ENCODE results near the gene HBM.

HBM gene

DNA sequence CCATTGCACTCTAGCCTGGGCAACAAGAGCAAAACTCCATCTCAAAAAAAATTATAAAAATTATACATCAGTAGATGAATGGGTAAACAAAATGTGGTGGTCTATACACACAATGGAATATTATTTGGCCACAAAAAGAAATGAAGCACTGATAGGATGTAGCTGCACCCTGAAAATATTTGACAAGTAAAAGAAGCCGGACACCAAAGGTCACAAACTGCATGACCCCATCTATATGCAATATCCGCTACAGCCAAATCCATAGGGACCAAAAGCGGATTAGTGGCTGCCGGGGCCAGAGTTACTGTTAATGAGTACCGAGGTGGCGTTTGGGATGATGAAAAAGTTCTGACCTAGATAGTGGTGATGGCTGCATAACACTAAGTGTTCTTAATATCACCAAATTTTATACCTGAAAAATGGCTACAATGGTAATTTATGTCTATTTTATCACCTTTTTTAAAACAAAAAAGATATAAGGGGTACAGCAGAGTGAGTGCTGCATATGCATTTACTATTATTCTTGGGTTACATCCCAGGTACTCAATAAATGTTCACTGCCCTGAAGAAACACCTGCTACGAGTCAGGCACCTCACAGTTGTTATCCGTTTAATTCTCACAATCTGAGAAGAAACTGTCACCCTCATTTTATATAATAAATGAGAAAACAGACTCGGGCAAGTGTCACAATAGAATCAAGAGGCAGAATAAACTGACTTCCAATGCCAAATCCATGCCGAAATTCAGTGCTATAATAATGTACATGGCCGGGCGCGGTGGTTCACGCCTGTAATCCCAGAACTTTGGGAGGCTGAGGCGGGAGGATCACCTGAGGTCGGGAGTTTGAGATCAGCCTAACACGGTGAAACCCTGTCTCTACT lies 13.7 kb downstream of the HBM start:
- DNase-seq (ENCODE audit: low read depth): no peak
- no peak for TF ChIP-seq CTCF (IDR thresholded peaks at IDR 0.05; ENCODE audit: insufficient read depth, low read depth, low read length, missing control alignments)
- H3K4me3 ChIP-seq (ENCODE audit: low read depth, low read length): no peak overlapping the region

- DNase-seq (ENCODE audit: low read depth): no peak
- H3K4me3 ChIP-seq (ENCODE audit: low read depth, low read length): peak within 1 kb of the TSS; percentile 21
- TF ChIP-seq CTCF (IDR thresholded peaks at IDR 0.05; ENCODE audit: insufficient read depth, low read depth, low read length, missing control alignments): peak; percentile 8
Measured at GRCh38 chr16:180101-180675, 14.4 kb downstream of the HBM start, which contains the start of gene HBQ1. TSS of gene HBQ1 (plus strand) at chr16:180459. CDS start at chr16:180487, 28 bp downstream.

GRCh38 chr16:180681-181564 lies 15.1 kb downstream of the HBM start:
- H3K4me3 ChIP-seq (ENCODE audit: low read depth, low read length): peak overlapping the region; percentile 21
- DNase-seq (ENCODE audit: low read depth): peak; percentile 83
- no peak for TF ChIP-seq CTCF (IDR thresholded peaks at IDR 0.05; ENCODE audit: insufficient read depth, low read depth, low read length, missing control alignments)

DNA sequence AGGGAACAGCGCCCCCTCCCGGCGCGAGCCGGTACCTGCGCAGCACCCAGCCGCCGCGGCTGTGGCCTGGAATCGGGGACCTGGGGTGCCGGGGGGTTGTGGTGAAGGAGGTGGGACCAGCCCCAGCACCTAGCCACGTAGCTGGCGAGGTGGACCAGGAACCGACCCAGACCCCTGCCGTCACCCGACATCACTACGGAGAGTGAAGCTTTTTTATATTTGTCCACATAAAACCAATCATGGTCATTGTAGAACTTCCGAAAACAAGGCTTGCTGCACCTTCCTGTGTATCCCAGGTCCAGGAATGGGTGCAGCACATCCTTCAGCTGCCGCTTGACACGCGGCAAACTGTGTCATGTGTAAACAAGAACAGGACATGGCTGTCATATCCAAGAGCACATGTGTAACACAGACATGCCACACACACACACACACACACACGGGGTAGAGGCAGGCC lies 15.8 kb downstream of the HBM start:
- DNase-seq (ENCODE audit: low read depth): no peak
- no peak overlapping the region for H3K4me3 ChIP-seq (ENCODE audit: low read depth, low read length)
- peak; percentile 96 for TF ChIP-seq CTCF (IDR thresholded peaks at IDR 0.05; ENCODE audit: insufficient read depth, low read depth, low read length, missing control alignments)

DNA sequence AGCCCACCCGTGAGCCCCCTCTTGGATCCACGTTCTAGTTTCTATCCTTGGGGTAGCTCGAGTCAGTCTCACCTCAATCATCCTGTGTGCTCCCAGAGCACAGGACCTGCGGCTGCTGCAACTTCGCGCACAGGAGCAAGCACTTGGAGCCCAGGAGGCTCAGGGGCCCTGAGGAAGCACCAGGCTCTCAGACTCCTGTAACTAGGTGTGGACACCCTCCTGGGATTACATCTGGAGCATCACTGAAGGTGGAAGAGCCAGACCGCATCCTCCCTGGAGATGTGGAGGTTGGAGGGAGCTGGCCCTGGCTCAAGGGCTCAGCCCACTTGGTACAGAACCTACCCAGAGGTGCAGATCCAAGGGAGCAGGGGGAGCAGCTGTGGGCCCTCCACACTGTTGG lies 17.2 kb downstream of the HBM start:
- DNase-seq (ENCODE audit: low read depth): no peak
- H3K4me3 ChIP-seq (ENCODE audit: low read depth, low read length): no peak overlapping the region
- no peak for TF ChIP-seq CTCF (IDR thresholded peaks at IDR 0.05; ENCODE audit: insufficient read depth, low read depth, low read length, missing control alignments)

GRCh38 chr16:185213-185612 lies 19.4 kb downstream of the HBM start:
- TF ChIP-seq CTCF (IDR thresholded peaks at IDR 0.05; ENCODE audit: insufficient read depth, low read depth, low read length, missing control alignments): no peak
- DNase-seq (ENCODE audit: low read depth): no peak
- H3K4me3 ChIP-seq (ENCODE audit: low read depth, low read length): no peak overlapping the region

Data from GM12865 (cell line).